Endothelial cell of hepatic sinusoid (primary cell): ENCODE measurements around the gene ZNF835.
"Not testable (repeated sequence)": the region's sequence is repeated elsewhere in the genome, so short reads cannot be mapped to it uniquely, and the experiment has no call there.

Experiments used
- in situ Hi-C: cut with HindIII; loops from 2 replicates; pipeline ENCODE4 v1.10.0; 2017; ENCODE audit warnings: low sequenced_read_pairs

Gene ZNF835

DNA sequence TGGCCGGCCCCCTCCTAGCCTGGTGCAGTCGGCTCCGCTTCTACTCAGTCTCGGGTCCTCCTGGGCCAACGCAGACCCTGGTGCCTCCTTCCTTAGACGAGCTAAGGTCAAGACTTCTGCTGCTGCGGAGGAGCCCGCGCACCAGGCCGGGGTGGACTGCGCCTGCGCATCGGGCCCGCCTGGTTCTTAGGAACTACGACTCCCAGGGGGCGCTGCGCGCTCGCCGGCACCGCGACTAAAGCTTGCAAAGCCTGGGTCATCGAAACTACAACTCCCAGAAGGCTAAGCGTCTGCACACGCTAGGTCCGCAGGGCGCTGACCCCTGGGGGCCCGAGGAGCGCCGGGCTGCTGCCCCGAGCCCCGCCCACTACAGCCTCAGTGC, at the start of gene ZNF835:
TSS of gene ZNF835 (minus strand) at position 145 of the 382 bp plus-strand sequence. CDS start 6,559 bp downstream, outside the sequence.
- in situ Hi-C loops: no loop called here

DNA sequence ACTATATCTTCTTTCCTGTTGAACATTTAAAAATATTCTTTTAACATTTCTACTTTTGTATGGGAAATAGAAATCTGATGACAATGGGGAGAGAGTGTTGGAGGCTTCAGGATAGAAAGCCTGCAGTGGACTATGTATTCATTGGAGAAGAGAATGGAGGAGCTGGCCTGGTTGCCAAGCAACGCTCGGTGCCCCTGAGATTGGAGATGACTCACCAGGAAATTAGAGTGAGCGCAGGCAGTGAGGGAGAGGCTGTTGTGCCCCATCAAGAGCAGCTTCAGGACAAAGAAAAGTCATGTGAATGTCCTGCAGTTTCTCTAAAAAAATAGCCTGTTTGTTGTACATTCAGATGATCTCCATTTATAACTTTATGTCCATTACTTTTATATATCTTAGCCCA, 48.7 kb upstream of the ZNF835 start:
- in situ Hi-C loops: no loop called here

DNA sequence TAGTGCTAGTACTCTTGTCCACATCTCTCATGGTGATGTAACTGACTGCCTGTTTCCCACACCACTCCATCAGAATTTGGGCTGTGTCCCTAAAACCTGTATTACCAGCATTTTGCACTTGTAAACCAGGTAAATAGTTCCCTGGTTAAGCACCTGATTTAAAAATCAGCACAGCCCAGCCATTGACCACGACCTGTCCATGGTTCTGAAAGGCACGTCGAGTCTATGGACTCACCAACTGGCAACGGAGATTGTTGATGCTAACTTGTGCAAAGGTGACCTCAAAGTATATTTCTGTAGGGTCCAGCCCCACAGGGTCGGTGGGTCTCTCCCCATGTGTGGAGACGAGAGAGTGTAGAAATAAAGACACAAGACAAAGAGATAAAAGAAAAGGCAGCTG, 46.7 kb upstream of the ZNF835 start:
- in situ Hi-C loops: no loop called here

DNA sequence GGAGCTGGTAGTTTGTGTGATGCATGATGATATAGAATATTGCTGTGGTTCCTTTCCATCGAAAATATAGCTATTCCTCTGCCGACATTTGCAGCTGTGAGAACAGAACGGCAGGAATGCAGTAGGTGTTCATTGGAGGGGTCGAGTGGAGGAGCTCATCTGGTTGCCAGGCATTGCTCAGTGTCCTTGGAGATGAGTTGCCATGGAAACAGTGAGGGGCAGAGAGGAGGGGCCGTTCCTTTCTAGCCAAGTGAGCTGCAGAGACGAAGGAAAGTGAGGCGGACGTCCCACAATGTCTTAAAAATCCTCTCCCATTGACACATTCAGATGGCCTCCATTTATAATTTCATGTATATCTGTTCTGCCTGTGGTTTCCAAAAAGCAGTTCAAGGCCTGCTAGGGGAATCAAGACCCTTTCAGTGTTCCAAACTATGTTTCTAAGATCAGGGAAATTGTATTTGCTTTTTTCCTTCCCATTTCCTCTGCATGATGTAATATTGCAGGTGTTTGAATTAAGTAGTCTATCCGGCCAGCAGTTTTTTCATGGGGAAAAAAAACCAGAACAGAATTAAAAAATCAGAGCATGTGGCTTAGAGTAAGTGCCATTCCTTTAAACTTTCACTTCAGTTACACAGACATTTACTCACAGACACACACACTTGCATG, 41.2 kb upstream of the ZNF835 start:
- in situ Hi-C loops: no loop called here

DNA sequence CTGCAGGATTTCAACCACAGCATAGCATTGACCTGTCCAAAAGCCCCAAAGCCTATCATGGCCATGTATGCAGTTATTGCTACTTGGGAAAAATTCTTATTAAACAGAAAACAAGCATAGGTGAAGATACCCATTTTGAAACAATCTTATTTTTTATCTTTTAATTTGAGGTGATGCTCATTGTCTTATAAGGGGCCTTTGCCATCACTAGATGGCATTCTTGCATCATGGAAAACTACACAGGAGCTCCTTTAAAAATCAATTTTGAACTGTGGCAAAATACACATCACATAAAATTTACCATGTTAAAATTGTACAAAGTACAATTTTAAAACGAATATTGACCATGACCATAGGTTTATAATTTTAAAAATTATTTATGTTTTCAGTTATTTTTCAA, 38.9 kb upstream of the ZNF835 start:
- in situ Hi-C loops: no loop called here

DNA sequence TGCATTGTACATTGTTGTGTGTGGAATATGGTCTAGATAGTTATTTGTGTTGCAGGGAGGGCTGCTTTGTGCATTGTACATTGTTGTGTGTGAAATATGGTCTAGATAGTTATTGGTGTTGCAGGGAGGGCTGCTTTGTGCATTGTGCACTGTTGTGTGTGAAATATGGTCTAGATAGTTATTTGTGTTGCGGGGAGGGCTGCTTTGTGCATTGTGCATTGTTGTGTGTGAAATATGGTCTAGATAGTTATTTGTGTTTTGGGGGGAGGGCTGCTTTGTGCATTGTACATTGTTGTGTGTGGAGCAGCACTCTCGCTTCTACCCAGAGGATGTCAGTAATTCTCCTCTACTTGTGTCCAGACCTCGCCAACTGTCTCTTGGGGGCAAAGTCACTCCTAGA, 36.3 kb upstream of the ZNF835 start:
- in situ Hi-C loops: no loop called here

DNA sequence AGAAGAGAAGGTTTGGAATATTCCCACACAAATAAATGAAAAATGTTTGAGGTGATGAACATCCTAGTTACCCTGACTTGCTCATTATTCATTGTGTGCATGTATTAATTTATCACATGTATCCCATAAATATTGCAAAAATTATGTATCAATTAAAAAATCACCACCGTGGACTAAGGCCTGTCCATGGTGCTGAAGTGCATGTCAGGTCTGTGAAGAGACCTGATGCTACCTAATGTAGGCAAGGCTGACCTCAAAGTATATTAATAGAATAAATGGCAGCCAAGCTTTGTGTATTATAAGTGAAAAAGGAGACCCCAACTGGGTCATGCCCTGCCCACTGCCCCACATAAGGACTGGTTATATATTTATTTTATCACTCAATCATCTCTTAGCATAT, 34.4 kb upstream of the ZNF835 start:
- in situ Hi-C loops: no loop called here

DNA sequence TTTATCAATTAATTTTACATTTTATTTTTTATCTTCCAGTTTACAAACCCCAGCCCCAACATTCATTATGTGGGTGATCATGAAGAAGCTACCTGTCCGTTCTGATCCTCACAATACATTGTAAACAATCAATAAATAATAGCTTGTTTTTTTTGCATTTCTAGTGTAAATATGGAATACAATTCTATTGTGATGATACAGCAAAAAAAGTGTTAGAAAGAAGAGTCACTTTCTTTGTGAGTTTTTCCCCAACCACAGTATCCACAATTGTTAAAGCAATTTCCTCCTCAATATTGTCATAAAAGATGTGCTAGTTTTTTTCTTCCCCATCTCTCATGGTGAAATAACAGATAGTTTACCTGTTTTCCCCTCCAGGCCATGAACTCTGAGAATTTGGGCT, 30.3 kb upstream of the ZNF835 start:
- in situ Hi-C loops: no loop called here

DNA sequence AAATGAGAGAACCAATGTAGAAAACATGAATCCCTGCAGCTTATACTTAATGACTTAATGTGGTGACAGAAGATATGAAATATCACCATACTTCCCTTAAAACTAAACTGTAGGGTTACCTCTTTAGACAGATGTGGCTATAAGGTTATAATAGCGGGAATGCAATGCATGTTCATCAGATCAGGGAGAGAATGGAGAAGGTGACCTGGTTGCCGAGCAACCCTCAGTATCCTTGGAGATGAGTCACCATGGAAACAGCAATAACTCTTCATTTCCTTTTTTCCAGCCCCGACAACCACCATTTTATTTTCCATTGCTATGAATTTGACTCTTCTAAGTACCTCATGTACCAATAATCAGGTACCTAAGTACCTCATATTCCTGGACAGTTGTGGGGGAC, 28.0 kb upstream of the ZNF835 start:
- in situ Hi-C loops: no loop called here

DNA sequence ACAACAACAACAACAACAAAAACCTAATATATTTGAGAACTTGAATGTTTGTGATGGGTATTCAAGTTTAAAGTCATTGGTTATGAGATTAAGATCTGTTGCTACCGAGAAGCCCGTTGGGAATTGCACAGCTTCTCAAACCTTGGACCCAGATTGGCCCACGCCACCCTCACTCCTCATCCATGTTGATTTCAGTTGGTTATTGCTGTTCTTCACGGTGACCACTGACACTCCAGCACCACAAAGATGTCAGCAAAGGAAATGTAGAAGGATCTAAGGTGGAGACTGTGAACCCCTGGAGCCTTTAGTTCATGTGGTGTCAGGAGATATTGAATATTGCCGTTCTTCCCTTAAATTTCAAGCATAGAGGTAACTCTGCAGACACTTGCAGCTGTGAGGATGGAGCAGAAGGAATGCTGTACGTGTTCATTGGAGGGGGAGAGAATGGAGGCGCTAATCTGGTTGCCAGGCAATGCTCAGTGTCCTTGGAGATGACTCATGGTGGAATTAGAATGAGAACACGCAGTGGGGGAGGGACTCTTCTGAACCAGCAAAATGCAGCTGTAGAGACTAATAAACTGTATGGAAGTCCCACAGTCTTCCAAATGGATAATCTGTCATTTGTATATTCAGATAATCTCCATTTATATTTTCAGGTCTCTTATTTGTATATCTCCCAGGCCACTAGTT, 20.8 kb upstream of the ZNF835 start:
- in situ Hi-C loops: no loop called here

DNA sequence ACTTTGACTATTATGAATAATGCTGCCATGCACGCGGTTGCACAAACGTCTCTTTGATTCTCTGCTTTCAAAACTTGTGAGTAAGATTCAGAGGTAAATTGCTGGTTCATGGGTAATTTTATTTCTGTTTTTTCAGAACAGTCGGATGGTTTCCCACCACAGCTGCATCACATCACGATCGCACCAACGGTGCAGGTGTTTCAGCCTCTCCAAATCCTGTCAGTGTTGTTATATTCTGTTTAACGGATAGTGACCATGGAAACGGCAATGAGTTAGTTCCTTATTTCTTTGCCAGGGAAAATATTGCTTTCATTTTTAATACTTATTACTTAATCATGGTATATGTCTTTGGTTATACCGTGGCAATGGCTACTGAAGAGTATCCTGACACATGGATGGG, 19.1 kb upstream of the ZNF835 start:
- in situ Hi-C loops: no loop called here

DNA sequence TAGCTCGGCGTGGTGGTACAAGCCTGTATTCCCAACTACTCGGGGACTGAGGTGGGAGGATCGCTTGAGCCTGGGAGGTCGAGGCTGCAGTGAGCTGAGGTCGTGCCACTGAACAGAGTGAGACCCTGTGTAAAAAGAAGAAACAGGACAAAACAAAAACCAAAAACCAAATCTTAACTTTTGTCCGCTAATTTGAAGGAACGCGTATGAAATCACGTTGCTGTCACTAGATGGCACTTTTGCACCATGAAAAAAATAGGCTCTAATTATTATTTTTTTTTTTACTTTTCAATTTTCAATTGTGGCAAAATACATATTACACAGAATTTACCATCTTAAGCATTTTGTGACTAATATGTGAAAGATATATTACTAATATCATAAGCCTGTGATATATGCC, 17.6 kb upstream of the ZNF835 start:
- in situ Hi-C loops: no loop called here

DNA sequence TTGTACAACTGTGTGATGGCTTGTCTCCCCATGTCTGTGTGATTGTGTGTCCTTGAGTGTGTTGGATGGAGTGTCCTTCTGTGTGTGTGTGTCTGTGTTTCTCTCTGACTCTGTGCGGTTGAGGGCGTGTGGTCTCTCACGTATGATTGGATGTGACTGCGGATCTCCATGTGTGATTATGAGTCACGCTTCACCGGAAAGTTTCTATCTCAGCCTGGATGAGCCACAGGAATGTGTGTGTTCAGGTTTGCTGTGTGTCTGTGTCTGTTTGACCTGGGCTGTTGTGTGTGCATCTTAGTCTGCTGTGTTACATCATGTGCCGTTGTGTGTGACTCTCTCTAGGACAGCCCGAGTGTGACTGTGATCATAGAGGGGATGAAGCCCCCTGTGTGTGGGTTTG, 15.5 kb upstream of the ZNF835 start:
- in situ Hi-C loops: no loop called here

DNA sequence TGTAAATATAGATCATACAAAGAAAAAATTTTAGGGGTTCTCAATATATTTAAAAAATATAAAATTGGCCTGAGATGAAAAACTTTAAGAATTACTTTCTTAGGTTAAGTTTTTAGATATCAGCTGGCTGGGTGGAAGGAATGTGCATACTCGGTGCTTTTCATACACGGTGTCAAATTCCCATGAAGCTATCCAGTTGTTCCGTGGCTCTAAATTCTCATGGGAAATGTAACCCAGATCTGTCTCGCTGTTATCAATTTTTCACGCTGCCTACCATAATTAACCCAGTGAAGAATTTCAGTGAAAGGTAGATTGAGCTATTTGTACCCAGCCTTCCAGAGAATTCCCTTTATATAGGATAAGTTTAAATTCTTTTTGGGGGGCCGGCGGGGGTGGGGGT, 11.6 kb upstream of the ZNF835 start:
- in situ Hi-C loops: no loop called here

DNA sequence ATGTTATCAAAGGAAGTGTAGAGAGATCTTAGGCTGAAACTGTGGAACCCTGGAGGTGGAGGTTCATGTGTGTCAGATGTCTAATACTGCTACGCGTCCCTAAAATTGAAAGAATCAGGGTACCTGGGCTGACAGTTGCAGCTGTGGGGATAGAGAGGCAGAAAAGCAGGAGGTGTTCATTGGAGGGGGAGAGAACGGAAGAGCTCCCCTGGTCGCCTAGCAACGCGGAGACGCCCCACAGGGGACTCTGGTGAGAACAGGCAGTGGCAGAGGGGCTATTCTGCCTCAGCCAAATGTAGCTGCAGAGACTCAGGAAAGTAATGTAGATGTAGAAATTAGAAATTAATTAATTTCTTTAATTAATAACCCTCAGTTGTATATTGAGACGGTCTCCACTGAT, 10.1 kb upstream of the ZNF835 start:
- in situ Hi-C loops: no loop called here

DNA sequence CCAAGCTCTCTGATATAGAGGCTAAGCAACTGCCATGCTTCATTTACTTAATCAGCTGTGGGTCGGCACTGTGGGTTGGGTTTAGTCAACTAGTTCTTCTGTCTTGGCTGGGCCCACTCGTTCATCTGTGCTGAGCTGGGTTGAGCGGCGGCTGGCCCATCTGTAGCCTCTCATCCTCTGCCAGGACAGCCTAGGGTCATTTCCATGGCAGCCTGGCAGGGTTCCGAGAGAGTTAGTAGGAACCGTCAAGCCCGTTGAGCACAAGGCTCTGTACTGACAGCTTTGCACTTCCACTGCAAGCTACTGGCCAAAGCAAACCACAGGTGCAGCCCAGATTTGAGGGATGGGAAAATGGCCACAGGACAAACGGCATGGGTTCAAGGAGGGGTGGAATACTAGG, 6.6 kb upstream of the ZNF835 start:
- in situ Hi-C loops: no loop called here

DNA sequence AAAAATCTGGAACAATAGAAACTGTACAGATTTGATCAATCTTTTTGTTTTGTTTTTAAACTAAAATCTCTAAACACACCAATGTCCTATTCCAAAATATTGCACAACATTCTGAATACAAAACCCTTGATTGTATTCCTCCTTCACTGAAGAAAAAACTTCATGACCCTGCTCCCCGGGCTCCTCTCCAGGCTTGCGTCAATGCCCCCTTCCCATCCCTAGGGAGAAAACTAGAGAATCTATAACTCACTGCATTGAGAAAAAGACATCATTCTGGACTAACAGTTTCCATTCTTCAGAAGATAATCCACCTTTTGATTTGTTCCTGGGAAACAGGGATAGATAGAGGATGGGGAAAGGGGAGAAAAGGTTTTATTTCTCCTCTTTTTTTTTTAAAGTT, 1.1 kb upstream of the ZNF835 start:
- in situ Hi-C loops: not testable (repeated sequence)

DNA sequence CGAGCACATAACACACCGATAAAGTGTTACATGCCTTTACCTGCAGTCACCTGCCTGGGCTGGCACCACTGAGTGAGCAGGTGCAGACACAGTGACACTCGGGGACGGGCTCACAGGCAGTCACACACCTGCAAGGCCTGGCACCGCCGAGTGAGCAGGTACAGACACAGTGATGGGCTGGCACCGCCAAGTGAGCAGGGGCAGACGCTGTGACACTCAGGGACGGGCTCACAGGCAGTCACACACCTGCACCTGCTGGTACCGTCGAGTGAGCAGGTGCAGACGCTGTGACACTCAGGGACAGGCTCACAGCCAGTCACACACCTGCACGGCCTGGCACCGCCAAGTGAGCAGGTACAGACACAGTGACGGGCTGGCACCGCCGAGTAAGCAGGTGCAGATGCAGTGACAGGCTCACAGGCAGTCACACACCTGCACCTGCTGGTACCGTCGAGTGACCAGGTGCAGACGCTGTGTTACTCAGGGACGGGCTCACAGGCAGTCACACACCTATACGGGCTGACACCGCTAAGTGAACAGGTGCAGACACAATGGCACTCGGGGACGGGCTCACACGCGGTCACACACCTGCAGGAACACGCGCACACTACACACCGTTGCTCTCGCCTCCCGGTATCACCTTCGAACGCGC, 470 bp downstream of the ZNF835 start:
- in situ Hi-C loops: no loop called here

DNA sequence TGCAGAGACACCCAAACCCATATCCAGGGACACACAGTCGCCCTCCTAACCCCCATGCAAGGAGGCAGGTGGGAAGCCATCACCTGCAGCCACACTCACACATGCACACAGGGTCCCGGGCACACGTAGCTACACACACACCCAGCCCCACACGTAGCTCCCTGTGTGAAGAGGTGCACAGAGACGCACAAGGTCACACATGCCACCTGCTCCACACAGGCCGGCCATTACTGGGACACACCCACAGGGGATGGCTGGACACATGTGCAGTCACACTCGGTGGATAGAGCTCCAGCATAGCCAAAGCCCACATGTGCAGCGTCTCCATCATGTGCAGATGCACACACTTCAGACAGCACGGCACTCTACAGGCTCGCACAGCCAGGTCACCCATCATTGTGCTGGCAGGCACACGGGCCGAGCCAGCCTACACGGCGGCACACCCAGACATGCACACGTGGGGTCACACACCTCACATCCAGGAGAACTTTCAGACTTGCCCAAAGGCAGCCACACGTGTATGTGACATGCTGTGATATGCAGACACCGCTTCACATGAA, 1.1 kb downstream of the ZNF835 start:
- in situ Hi-C loops: no loop called here

DNA sequence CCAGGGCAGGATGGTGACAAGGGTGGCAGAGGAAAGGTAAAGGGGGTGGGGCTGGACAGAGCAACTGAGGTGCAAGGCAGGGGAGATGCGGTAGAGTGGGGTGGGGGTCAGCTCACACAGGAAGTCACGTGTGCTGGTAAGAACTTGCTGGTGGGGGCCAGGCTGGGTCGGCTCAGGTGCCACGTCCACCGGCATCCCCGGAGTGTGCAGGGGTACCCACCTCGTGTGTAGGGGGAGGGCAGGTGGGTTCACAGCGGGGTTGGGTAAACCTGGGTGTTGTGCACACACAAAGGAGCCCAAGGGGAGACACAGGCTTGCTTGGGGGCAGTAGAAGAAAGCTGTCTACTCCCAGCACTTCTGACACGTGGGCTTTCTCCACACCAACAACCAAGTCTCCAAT, 2.9 kb downstream of the ZNF835 start:
- in situ Hi-C loops: no loop called here

DNA sequence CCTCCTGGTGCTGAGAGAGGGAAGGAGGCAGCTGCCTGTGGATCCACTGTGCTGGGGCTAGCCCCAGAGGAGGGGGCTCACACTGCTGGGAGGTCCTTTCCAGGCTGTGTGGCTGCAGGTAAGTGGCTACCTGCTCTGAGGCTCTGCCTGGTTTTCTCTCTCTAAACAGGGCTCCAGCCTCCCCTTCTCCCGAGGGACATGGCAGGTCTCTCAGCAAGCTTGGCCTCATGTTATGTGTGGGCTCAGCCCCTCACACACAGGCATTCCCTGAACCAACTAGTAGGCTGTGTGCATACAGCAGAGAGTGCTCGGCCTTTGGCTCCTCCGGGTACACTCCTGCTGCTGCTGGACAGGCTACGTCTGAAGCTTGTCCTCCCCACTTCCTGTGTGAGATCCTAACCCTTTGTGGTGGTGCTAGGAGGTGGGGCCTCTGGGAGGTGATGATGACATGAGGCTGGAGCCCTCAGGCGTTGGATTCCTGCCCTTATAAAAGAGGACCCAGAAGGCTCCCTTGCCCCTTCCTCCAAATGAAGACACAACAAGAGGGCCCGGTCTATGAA, 4.2 kb downstream of the ZNF835 start:
- in situ Hi-C loops: no loop called here

DNA sequence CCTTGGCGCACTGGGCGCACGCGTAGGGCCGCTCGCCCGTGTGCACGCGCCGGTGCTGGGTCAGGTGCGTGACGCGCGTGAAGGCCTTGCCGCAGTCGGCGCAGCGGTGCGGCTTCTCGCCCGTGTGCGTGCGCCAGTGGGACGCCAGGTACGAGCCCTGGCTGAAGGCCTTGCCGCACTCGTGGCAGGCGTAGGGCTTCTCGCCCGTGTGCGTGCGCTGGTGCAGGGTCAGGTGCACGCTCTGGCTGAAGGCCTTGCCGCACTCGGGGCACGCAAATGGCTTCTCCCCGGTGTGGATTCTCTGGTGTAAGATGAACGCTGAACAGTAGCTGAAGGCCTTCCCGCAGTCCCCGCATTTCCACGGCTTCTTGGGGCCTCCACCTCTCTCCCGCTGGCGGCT, 7.0 kb downstream of the ZNF835 start:
- in situ Hi-C loops: no loop called here
